Measurements from ENCODE around the gene HUWE1.
"Not testable (repeated sequence)": the region's sequence is repeated elsewhere in the genome, so short reads cannot be mapped to it uniquely, and the experiment has no call there.

Gene HUWE1

GRCh38 chrX:53686151-53686885, at the start of gene HUWE1:
TSS of gene HUWE1 (minus strand) at chrX:53686719. CDS start at chrX:53654107, 32,612 bp downstream.
- DNase-seq = peak; percentile 92

- DNase-seq = no peak
Observed at GRCh38 chrX:53732797-53733196, 46.3 kb upstream of the HUWE1 start.

- DNase-seq = no peak
Observed at GRCh38 chrX:53729751-53730150, 43.2 kb upstream of the HUWE1 start.

- DNase-seq = no peak
Observed at GRCh38 chrX:53728506-53728905, 42.0 kb upstream of the HUWE1 start.

- no peak for DNase-seq
Observed at GRCh38 chrX:53724872-53725271, 38.4 kb upstream of the HUWE1 start.

- DNase-seq = no peak
Observed at GRCh38 chrX:53723381-53723780, 36.9 kb upstream of the HUWE1 start.

GRCh38 chrX:53721610-53722009, 35.1 kb upstream of the HUWE1 start:
- not testable (repeated sequence) for DNase-seq

- DNase-seq = not testable (repeated sequence)
Observed at GRCh38 chrX:53719666-53720065, 33.1 kb upstream of the HUWE1 start.

- DNase-seq = no peak
Observed at GRCh38 chrX:53718073-53718472, 31.6 kb upstream of the HUWE1 start.

- DNase-seq = no peak
Observed at GRCh38 chrX:53717205-53717604, 30.7 kb upstream of the HUWE1 start.

GRCh38 chrX:53716328-53717088, 30.0 kb upstream of the HUWE1 start:
- no peak for DNase-seq

- DNase-seq = no peak
Observed at GRCh38 chrX:53715346-53715924, 28.9 kb upstream of the HUWE1 start.

- no peak for DNase-seq
Observed at GRCh38 chrX:53714580-53715345, 28.2 kb upstream of the HUWE1 start.

GRCh38 chrX:53713987-53714579, 27.6 kb upstream of the HUWE1 start:
- DNase-seq = no peak

GRCh38 chrX:53711436-53711835, 24.9 kb upstream of the HUWE1 start:
- no peak for DNase-seq

GRCh38 chrX:53704854-53705253, 18.3 kb upstream of the HUWE1 start:
- no peak for DNase-seq

- DNase-seq = no peak
Observed at GRCh38 chrX:53704294-53704693, 17.8 kb upstream of the HUWE1 start.

- peak; percentile 32 for DNase-seq
Observed at GRCh38 chrX:53695946-53696549, 9.5 kb upstream of the HUWE1 start.

GRCh38 chrX:53694642-53695041, 8.1 kb upstream of the HUWE1 start:
- no peak for DNase-seq

- no peak for DNase-seq
Observed at GRCh38 chrX:53688300-53688699, 1.8 kb upstream of the HUWE1 start.

- DNase-seq = no peak
Observed at GRCh38 chrX:53685711-53686110, 808 bp downstream of the HUWE1 start.

Data from SHP77 treated with DMSO at 0.1 percent for 48 hours (cell line).